ENCODE results near the gene OTOF.
A peak's percentile ranks its signal among the peaks of the same experiment; 100 is the strongest.

Gene OTOF

GRCh38 chr2:26504002-26504401, 26.1 kb upstream of the OTOF start:
- TF ChIP-seq, protein P1, sequence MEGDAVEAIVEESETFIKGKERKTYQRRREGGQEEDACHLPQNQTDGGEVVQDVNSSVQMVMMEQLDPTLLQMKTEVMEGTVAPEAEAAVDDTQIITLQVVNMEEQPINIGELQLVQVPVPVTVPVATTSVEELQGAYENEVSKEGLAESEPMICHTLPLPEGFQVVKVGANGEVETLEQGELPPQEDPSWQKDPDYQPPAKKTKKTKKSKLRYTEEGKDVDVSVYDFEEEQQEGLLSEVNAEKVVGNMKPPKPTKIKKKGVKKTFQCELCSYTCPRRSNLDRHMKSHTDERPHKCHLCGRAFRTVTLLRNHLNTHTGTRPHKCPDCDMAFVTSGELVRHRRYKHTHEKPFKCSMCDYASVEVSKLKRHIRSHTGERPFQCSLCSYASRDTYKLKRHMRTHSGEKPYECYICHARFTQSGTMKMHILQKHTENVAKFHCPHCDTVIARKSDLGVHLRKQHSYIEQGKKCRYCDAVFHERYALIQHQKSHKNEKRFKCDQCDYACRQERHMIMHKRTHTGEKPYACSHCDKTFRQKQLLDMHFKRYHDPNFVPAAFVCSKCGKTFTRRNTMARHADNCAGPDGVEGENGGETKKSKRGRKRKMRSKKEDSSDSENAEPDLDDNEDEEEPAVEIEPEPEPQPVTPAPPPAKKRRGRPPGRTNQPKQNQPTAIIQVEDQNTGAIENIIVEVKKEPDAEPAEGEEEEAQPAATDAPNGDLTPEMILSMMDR (conservative IDR thresholded peaks at IDR 0.05), result no peak
- H3K27ac ChIP-seq, result peak overlapping the region; percentile 71; the same call in 1 of the 2 replicates

DNA sequence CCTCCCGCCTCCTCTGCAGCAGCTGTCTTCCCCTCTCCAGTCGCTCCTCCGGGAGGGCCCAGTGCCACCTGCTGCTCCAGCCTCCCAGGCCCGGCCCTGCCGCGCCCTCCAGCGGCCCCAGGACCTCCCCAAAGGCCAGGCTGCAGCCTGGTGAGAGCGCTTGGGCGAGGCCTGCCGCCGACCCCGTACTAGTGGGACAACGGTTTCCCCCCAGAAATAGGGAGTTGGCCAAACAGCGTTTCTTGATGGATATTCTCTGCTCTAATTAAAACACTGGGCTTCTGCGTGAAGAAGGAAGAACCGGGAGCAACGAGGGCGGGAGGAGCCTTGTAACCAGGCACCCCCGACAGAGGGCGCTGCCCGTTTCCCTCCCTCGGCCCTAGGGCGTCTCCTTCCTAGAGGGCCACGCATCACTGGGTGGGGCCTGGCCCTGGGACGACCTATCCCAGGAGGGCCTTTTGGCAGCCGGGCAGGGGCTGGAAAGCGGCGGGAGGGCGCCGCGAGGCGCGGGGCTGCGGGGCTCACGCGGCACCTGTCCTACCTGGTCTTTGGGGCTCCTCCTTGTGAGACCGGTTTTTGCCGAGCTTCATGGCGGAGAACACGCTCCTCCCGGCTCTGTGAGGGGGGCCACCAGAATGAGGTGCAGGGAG, 25.4 kb upstream of the OTOF start:
- H3K27ac ChIP-seq, result peak overlapping the region; percentile 71
- TF ChIP-seq, protein P1 (conservative IDR thresholded peaks at IDR 0.05), result peak; percentile 97

DNA sequence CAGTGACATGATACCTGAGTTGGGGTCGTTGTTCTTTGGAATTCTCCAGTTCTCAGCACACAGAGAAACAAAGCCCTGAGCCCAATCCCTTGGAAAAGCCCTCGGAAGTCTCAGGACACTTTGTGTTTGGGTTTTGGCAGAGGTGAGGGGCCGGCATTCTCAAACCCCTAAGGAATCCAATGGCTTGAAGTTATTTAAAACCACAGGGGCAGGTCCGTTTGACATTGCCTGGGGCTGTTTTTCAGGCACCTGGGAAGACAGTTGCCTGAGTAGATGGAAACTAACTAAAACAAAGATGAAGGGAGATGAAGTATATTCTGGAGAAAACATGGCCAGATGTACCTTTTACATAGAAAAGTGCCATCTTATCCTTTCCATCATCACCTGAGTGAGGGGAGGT, 22.5 kb upstream of the OTOF start:
- TF ChIP-seq, protein P1 (conservative IDR thresholded peaks at IDR 0.05), result no peak
- H3K27ac ChIP-seq, result no peak overlapping the region

DNA sequence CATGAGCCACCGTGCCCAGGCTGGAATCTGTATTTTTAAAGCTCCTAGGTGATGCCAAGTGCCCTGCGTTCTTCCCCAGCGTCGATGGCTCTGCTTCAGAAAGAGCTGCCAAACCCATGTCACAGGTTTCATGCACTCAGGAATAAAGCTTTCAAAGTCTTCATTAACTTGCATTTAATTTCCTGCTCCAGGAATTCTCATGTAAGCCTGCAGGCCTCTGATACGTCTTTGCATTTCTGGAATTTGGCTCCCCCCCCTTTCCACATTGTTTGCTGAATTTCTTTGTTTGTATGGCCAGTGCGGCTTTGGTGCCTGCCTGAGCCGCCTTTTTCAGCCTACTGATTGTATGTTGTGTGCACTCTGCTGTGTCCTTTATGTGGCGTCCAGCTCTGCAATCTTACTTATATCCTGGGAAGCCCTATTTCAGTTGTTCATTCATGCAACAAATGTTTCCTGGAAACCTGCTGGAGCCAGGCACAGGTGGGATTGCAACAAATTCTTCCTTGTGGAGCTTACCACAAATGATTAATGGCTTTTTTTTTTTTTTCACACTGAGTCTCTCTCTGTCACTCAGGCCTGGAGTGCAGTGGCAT, 17.9 kb upstream of the OTOF start:
- H3K27ac ChIP-seq, result no peak overlapping the region
- TF ChIP-seq, protein P1 (conservative IDR thresholded peaks at IDR 0.05), result no peak

- TF ChIP-seq, protein P1 (conservative IDR thresholded peaks at IDR 0.05), result no peak
- H3K27ac ChIP-seq, result no peak overlapping the region
Observed at GRCh38 chr2:26494891-26495290, 17.0 kb upstream of the OTOF start.

GRCh38 chr2:26494199-26494598, 16.3 kb upstream of the OTOF start:
- TF ChIP-seq, protein P1 (conservative IDR thresholded peaks at IDR 0.05), result no peak
- H3K27ac ChIP-seq, result no peak overlapping the region

DNA sequence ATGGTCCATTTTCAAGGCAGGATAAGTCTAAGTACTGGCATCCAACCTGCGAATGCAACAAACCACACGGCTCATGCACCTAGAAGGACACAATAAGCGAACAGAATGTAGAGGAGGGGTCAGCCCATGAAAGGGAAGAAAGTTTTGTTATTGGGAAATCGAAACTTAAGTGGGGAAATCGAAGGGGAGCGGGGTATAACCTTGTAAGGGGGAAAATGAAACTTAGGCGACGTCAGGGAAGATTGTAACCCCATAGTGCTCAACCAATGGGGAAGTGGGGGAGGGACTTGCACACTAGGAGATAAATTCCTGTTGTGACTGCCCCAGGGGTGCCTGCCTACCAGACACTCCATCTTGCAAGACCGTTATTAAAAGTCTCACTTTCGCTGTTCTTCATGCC, 15.6 kb upstream of the OTOF start:
- no peak overlapping the region for H3K27ac ChIP-seq
- TF ChIP-seq, protein P1 (conservative IDR thresholded peaks at IDR 0.05), result no peak
